HG03064 (cell line): Measurements from ENCODE around the gene UBXN11.

Experiments used
- ATAC-seq: cut with Tn5 transposase; IDR thresholded peaks from one replicate; pipeline ENCODE4 v1.9.1; 2021; ENCODE audit warnings: low read depth; ENCODE audit not compliant: unreplicated experiment

UBXN11 gene, protein sequence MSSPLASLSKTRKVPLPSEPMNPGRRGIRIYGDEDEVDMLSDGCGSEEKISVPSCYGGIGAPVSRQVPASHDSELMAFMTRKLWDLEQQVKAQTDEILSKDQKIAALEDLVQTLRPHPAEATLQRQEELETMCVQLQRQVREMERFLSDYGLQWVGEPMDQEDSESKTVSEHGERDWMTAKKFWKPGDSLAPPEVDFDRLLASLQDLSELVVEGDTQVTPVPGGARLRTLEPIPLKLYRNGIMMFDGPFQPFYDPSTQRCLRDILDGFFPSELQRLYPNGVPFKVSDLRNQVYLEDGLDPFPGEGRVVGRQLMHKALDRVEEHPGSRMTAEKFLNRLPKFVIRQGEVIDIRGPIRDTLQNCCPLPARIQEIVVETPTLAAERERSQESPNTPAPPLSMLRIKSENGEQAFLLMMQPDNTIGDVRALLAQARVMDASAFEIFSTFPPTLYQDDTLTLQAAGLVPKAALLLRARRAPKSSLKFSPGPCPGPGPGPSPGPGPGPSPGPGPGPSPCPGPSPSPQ

DNA sequence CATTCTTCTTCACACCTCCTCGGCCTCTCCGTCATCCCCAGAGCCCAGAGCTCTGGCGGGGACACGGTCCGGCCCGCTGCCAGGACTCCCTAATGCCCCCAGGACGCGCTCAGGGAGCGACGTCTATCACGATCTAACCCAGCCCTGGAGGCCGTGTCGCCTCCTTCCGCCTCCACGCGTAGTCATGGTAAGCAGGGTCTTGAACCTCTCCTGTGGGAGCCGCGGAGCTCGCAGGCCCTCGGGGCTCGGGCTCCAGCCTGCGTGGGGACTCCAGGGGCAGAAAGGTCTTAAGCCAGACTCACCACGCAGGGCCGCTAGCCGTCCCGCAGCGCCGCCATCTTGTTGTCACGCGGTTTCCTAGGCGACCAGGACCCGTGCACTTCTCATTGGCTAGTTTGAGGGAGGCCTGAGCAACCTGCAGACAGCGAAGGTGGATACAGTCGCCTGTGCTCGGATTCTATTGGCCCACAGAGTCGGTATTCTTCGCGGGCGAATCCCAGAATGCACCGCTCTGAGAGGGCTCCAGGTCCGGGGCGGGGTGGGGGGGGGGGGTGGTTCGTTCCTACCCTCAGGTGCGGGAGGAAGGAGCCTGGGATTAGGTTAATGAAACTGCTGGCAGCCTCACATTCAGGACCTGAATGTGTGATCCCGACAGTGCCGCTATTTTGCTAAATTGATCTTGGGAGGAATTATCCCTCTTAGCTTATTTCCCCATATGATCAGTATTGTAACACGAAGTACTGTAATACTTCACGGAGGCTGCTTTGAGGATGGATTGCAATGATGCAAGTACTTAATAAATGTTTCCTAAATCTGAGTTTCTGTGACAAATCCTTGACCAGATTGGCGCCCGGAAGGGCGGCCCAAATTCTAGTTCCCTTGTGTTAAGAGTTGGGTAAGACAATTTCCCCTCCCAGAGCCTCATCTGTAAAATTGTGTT lies at the start of gene UBXN11:
TSS of gene UBXN11 (minus strand) at position 347 of the 940 bp plus-strand sequence. CDS start 3,753 bp downstream, outside the sequence.
- peak; percentile 93 for ATAC-seq

DNA sequence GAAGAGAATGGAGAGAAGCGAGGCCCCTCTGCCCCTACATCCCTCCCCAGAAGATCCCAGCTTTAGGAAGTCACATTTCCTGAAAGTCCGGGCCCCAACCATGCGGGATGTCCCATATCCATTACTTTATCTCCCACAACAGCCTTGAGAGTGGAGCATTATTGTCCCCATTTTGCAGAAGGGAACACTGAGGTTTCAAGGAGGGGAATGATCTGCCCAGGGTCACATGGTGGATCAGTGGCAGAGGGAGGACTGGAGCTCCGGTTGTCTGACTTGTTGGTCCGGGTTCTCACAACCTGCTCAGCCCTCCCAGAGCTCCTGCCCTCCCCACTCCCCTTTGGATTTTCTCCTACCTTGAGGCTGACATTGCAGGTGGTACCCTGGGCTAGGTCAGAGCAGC lies 49.7 kb upstream of the UBXN11 start:
- no peak for ATAC-seq

DNA sequence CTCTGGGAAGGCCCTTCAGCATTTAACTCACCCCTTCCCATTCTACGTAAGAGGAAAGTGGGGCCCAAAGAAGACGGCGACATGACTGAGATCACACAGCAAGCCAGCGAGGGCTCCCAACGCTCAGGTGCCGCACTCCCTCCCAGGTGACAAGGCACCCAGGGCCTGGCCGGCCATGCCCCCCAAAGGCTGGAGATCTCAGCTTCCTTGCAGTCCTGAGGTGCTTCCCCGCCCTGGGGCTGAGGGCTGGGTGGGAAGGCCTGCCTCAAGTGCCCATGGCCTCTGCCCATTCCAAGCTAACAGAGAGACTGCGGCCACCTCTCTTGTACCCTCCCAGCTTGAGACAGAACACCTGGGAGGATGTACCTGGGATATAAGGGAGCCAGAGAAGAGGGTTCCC lies 48.5 kb upstream of the UBXN11 start:
- ATAC-seq: no peak

DNA sequence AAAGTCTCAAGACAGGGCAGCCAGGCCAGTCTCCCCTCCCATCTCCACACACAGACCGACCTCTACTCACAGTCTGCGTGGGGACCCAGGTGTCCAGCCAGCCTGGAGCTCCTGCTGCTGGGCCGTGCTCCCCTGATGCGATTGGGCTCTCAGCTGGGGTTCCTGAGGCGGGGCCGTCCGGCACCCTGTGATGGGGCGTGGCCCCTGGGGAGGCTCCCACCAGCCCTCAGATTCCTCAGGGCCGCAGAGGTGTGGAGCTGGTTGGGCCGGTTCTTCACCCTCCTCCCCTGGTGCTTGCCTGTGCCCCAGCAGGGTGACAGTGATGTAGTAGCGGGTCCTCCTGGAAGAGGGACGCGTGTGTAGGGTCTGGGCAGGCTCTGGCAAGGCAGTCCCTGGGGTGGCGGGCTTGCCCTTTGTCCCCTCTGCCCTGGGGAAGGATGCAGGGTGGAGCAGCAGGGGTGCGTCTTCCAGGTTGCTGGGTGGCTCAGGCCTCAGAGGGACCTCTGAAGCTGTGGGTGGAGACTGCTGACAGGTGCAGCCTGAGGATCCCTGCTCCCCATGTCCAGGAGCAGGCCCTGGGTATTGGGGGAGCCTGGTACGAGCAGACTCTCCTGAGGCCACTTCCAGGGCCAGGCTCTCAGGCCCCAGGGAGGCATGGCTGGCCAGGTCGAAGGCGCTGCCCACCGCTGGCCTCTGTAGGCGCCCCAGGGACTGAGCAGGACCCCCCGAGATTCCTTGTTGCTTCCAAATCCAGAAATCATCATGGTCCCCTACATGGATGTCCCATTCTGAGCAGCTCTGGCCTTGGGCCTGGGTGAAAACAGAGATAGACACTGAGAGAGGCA lies 47.8 kb upstream of the UBXN11 start, which contains the start of gene CRYBG2:
TSS of gene CRYBG2 (minus strand) at position 155 of the 845 bp plus-strand sequence. CDS start 7,473 bp downstream, outside the sequence.
- no peak for ATAC-seq

DNA sequence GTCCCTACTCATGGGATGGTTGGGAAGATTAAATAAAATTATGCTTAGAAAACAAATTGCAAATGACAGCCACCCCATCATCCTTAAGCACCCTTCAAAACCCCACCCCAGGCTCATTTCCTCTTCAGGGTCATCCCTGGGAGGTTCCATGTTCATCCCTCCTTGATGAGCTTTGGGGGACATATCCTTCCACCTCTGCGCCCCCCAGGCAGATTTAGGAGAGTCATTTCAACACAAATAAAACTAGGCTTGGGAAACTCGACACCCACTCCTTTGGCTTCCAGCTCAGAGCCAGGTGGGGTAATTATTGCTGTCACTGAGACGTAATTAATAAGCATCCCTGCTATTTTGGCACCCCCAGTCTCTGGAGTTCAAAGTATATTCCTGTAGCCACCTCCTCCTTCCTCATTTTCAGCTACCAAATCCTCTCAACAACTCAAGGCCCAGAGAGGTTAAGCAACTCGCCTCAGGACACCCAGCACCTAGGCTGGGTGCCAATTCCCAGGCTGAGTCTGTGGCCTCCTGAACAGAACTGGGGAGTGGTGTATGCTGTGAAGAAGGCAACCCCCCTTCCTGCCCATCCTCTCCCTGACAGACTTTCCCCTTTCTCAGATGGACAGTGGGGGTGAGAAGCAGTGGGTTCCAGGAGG lies 46.9 kb upstream of the UBXN11 start:
- ATAC-seq: no peak

DNA sequence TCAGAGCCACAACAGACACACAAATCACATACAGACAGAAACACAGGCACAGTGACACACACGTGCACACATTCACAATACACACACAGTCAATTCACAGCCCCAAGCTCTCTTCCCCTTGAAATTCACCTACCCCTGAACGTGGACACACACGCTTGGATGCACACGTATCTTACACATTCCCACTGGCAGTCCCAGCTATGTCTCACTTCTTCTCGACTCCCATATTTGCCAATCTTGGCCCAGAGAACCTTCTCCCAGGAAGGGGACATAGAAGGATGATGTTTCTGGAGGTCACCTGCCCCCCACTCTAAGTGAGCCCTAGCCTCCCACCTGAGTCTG lies 45.9 kb upstream of the UBXN11 start:
- no peak for ATAC-seq

DNA sequence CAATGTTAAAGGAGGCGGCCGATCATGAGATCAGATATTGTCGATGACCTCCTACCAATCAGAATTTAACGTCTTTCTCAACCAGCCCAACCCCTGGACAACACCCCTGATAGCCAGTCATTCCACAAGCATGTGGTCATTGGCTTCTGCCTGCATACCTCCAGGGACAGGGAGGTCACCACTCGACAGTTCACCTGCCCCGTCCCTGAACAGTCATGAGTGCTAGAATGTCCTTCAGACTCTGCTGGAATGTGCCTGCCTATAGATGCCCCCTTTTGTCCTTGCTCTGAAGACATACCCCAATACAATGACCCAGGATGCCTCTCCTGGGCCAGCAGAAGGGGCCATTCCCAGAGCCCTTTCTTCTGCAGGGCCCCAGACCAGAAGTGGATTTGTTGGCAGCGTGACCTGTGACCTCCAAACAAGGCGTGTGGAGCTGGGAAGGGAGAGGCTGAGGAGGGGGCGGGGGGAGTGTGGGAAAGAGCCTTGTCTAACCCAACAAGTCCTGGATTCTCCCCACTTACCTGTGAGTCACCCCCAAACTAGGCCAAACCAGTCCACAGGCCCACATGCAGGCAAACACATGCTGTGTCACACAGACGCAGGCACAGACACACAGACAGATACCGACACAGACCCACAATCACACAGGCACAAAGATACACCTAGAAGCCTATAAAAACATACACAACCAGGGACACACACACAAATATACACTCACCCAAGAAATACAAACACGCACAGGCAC lies 45.3 kb upstream of the UBXN11 start:
- no peak for ATAC-seq

DNA sequence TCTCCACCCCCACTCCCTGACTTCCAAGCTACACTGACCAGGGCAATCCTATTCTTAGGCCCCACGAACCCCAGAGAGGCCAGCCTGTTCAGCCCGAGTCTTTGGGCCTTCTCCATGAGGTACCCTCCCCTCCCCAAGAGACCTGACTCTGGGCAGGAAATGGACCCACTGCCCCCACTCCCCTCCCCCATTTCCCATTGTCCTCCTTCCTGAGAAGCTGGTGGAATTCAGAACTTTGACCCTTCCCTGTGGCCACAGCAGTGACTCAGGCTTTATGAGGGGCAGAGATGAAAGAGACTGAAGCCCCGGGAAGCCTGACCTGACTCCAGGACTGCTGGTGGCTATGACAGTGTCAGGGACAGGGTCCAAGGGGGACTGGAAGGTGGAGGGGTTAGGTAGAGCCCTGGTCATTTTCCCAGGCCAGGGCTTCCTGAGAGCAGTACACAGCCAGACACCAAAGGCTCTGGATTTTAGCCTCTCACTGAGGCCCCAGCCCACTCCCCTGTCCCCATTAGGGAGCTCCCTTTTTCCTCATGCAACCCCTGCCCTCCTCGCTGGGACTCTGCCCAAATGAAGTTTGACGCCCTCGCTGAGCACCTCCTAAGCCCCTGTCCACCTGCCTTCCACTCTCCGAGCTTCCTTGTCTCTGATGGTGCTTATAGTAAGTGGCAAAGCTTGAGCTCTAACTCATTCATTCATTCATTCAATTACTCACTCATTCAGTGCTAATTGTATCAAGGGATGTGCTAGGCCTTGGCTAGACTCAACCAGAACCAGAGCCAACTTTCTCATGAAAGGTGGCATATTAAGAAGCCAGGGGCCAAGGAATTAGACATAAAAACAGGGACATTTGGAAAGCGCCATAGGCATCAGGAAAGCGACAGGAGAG lies 44.5 kb upstream of the UBXN11 start:
- no peak for ATAC-seq

DNA sequence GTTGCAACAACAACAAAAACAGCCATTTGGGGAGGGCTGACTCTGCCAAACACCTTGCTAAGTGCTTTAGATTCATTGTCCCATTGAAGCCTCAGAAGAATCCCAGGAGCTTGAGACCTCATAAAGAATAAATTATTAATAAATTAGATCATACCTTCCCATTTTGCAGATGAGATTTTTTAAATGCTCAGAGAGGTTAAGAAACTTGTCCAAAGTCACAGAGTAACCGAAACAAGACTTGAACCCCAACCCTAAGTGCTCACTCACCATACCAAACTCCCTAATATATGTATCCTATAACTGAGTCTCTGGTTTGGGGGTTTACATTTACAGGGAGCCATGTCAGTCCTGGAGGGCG lies 43.9 kb upstream of the UBXN11 start:
- no peak for ATAC-seq

DNA sequence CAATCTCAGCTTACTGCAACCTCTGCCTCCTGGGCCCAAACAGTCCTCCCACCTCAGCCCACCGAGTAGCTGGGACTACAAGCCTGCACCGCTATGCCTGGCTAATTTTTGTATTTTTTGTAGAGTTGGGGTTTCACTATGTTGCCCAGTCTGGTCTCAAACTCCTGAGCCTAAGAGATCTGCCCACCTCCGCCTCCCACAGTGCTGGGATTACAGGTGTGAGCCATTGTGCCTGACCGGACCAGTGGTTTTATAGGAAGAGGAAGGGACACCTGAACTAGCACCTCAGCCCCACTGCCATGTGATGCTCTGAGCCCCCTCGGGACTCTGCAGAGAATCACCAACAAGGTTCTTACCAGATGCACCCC lies 43.4 kb upstream of the UBXN11 start:
- ATAC-seq: no peak

DNA sequence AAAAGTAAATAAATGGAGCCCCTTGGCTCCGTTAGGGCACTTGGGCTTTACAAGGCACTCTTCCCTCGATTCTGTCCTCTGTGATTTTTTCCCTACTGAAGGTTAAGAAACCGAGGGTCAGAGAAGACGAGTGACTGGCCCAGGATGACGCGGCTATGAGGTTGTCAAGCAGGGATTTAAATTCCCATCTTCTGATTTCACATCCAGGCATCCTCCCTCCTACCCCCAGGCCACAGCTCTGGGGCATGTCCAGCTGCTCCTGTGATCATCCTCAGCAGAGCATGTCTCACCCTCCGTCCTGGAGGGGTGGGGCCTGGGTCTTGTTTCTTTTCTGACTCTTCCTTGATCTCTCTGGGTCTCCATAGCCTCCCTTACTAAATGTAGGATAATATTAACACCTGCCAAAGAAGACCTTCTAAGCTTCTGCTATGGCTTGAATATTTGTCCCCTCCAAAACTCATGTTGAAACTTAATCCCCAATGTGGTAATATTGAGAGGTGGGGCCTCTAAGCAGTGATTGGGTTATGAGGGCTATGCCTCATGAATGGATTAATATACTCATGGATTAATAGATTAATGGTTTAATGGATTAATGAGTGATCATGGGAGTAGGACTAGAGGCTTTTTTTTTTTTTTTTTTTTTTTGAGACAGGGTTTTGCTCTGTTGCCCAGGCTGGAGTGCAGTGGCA lies 42.9 kb upstream of the UBXN11 start:
- ATAC-seq: no peak

DNA sequence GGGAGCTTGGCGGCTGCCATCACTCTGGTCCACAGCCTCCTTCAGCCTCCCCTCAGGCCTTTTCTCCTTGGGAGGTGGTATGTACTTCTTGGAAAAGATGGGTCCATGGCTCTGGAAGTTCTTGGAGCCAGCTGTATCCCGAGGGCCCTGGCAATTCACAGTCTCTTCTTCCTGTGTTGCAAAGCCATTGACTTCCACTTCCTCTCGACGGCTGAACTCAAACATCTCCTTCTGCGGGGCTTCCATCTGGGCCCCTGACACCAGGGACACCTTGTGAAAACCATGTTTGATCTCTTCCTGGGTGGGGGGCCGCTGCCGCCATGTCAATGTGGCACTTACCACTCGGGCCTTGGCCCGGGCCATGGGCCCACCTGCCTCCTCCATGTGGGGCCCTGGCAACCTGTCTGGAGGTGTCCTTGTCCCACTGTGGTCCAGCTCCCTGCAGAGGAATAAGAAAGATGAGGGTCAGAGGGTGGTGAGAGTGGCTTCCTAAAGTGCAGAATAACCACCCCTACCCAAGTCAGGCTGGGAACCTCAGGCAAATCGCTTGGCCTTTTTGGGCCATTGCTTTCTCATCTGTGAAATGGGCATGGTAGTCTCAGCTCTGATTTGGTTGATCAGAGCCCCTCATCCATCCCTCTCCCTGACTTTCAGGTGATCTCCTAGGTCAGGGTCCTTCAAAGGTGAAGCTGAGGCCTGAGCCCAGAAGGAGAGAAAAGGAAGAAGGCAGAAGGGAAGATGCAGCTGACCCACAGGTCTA lies 40.0 kb upstream of the UBXN11 start:
- no peak for ATAC-seq

DNA sequence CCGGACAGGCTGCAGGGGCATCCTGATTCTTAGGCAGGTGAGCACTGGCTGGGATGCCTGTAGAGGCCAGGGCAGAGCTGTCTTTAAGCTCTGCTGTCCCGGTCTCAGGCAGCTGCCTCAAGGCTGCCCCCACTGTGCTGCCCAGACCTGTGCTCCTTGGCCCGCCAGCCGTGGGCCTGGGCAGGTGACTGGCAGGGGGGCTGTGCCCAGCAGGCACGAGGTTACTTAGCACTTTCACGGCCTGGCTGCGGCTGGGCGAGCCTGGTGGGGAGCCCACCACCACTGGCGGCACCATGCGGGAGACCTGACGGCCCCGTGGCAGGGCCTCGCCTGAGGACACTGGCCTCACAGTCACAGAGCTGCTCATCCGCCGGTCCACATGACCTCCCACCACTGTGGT lies 39.3 kb upstream of the UBXN11 start:
- no peak for ATAC-seq

DNA sequence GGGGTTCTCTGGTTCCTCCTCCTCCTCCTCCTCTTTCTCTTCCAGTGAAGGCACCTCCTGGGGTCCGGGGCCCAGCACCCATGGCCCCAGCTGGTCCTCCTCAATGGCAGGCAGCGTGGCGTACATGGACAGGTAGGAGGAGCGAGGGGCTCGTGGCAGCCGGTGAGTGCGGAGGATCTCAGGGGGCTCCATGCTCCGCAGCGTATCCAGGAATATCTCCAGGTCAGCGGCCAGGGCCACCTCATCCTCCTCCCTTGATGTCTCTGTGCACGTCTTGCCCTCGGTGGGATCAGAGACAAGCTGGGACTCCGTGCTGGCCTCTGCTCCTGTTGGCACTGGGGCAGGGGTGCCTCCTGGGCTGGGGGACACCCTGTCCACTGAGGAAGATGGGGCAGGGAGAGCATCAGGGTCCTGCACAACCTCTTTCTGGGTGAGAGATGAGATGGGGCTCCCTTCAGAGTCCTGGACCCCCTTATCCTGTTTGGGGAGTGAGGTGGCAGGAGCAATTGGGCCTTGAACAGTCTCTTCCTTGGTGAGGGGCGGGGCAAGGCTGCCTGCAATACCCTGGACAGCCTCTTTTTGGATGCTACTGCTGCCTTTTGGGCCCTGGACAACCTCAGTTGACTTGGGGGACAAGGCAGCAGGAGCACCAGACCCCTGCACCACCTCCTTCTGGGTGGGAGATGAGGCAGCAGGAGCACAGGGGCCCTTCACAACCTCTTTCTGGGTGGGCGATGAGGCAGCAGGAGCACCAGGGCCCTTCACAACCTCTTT lies 37.9 kb upstream of the UBXN11 start:
- ATAC-seq: no peak

DNA sequence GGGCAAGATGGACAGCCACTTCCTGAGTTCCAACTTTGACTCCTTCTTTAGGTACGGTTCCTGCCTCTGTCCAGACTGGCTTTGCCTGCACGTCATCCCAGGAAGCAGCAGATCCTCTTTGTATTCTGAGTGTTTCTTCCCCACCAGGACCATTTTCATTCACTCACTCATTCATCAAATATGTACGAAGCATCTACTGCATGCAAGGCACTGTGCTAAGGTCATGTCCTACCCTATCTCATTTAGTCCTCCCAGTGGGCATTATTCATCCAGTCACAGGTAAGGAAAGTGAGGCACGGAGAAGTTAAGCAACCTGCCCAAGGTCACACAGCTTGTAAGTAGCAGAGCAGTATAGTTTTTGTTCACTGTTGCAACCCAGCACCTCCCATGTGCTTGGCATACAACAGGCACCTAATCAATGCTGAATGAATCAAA lies 33.6 kb upstream of the UBXN11 start:
- ATAC-seq: no peak

DNA sequence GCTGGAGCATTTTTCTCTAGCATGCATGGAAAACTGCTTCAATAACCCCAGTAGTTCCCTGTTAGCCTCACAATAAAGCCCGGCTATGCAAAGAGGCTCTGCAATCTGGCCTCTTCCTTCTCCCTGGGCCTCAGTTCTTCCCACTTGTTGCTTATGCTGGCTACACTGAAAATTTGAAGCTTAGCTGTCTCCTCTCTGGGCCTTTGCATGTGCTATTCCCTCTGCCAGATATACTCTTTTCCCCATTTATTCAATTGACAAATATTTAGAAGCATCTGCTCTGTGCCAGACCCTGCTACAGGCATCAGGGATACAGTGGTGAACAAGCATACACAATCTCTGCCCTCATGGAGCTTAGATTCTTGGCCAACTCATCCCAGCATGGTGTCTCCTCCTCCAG lies 32.2 kb upstream of the UBXN11 start:
- ATAC-seq: no peak
